NK-92 treated with Interleukin-12 subunit alpha and Interleukin-12 subunit beta, amount 100 ng/mL, for 24 hours (cell line): ENCODE results near the gene ADAMTS8.

Source experiments
- DNase-seq: peaks from one replicate; lab custom pipeline; 2025; lab: John Stamatoyannopoulos, UW

Gene ADAMTS8

GRCh38 chr11:130420478-130421198 is 7.8 kb downstream of the ADAMTS8 start:
- no peak for DNase-seq

DNA sequence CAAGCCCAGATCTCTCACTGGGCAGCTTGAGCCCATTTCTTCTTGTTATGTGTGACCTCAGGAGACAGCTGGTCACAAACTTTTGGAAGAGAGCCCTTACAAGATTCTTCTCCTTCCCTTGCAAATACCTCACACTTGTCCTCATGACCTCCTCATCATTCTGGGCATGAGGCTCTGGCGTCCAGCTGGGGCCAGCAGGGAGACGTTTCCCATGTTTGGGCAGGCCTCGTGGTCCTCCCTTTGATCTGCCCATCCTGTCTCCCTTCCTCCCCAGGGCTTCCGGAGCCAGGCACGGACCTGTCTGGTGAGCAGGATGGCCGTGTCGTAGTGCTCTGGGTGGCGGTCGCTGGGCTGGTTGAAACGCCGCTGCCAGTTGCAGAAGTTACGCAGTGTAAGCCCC is 9.7 kb downstream of the ADAMTS8 start:
- no peak for DNase-seq

- DNase-seq, result no peak
Observed at GRCh38 chr11:130418210-130418609, 10.2 kb downstream of the ADAMTS8 start.

DNA sequence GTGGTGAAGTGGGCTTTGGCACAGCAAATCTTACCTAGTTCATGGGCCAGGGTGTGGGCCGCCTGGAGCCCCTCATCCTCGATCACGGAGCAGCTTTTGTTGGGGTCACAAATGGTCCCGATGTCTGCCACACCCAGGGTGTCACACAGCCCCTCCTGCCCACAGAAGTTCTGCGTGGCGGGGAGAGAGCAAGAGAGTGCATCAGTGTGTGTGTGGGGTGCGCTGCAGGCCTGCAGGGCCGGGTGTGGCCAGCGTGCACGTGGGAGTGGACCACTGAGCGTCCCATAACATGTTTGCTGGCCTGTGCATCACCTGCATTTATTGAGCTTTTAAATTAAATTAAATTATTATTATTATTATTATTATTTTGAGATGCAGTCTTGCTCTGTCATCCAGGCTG is 11.5 kb downstream of the ADAMTS8 start:
- no peak for DNase-seq

DNA sequence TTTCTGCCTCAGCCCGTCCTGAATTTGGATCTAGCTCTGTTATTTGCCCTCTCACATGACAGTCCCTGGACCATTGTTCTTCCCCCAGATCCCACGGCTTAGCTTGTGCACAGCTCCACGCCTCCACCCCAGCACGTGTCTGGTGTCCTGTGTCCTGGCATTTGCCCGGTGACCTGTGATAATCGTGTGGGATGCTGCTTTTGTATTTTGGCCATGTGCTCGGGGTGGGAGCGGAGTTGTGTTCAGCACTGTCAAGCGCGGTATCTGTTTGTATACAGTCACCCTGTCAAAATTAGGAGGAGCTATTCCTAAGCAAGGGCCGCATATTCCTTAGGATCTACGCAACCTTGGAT is 11.9 kb downstream of the ADAMTS8 start:
- no peak for DNase-seq

GRCh38 chr11:130415731-130416529 is 12.5 kb downstream of the ADAMTS8 start:
- no peak for DNase-seq

GRCh38 chr11:130414107-130415080 is 14.0 kb downstream of the ADAMTS8 start:
- DNase-seq, result no peak

DNA sequence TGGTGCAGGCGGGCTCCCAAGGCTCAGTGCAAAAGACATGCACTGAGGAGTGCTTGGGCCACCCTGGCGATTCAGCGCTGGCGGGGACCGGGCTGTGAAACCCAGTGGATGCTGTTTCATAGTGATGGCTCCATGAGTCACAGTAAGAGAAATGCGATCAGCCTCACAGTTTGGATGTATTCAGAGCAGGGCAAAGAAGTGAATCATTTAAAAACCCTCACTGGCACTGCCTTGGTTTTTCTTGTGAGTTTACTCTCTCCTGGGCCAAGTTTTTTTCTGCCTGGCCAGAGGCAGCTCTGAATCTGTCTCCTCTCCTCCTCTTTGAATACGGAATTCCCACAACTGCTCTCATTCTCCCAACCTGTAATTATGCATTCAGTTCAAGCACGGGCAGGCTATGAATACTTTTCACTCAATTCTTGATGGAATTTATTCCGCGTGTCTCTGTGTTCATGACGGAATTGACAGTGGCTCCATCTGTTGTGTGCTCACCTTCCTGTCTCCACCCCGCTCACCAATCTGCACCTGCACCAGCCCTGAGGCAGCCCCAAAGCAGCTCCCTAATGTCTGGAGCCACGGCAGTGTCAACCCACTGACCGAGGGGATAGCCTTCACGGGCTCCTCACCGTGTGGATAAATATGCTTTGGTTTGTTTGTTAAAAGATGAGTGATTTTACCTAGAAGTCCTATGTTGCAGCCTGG is 14.9 kb downstream of the ADAMTS8 start:
- no peak for DNase-seq

- no peak for DNase-seq
Observed at GRCh38 chr11:130411223-130411622, 17.2 kb downstream of the ADAMTS8 start.

- DNase-seq, result no peak
Observed at GRCh38 chr11:130409594-130410388, 18.6 kb downstream of the ADAMTS8 start.

DNA sequence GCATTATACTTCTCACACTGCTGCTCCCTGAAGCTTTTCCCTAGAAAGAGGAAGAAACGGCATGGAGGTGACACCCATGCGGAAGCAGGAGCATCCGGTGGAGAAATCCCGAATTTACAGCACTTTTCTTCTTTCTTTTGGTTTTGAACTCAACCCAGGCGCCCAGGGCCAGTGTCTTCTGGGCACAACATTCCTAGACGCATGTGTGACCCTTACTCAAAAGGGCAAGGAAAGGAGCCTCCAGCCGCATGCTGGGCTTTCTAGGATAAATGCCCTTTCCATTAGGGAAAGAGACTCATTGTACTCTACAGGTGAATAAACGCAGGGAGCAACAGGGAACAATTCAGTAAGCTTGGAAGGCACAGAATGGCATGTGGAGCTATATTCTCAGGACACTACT is 19.5 kb downstream of the ADAMTS8 start:
- DNase-seq, result no peak

- DNase-seq, result no peak
Observed at GRCh38 chr11:130408401-130408890, 20.0 kb downstream of the ADAMTS8 start.

GRCh38 chr11:130407978-130408377 is 20.4 kb downstream of the ADAMTS8 start:
- DNase-seq, result no peak

DNA sequence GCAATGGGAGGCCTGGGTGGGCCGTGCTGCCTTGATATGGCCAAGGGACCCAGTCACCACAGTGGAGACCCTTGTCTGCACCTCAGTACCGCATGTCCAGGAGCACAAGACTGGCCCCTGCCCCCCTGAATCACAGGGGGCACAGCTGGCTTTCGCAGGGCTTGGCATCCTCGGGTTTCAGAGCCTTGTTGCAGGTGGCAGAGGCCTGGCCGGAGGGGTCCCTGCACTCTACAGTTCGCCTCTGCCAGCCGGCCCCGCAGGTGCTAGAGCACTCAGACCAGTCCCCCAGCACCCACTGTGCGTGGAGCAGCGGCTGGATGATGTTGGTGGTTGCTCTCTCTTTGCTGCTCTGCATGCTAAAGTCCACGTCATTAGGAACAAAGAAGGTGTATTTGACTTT is 23.0 kb downstream of the ADAMTS8 start:
- DNase-seq, result no peak

DNA sequence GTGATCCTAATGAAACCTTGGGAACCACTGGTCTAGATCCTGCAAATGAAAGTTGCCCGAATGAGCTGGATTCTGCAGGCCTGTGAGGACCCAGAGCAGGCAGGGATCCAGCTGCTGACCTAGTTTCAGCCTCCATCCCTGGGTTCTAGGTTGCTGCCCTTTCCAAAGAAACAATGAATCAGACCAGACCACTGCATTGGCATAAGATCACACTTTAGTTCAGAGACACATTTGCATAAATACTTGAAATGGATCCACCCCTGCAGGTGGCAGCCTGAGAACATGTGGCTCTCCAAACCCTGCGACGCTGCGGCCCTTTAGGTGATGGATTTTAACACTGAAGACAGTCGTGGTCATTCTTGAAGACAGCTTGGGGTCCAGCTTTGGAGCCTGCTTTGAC is 23.7 kb downstream of the ADAMTS8 start:
- no peak for DNase-seq

- DNase-seq, result no peak
Observed at GRCh38 chr11:130403967-130404366, 24.4 kb downstream of the ADAMTS8 start.

DNA sequence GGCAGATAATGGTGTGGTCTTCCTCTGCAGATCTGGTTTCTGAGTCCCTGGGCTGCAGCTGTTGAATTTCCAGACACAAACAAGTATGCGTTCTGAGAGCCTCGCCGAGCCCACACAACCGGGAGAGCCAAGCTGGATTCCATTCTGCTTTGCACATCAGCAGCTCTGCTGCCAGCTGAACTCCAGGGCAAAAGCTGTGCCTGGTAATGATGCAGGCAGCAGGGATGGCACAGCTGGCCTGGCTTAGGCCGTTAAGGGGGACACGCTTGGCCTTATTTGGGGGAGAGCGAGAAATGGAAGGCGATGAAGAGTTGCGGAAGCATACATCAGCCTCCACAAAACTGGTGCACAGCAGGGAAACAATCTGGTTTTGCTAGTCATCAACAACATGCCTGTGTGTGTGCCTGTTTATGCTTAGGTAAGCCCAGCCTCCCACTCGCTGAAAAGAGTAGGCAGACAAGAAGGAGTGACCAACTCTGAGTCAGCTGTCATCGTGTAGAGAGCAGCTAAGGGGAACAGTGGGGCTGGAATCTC is 25.1 kb downstream of the ADAMTS8 start:
- DNase-seq, result no peak

DNA sequence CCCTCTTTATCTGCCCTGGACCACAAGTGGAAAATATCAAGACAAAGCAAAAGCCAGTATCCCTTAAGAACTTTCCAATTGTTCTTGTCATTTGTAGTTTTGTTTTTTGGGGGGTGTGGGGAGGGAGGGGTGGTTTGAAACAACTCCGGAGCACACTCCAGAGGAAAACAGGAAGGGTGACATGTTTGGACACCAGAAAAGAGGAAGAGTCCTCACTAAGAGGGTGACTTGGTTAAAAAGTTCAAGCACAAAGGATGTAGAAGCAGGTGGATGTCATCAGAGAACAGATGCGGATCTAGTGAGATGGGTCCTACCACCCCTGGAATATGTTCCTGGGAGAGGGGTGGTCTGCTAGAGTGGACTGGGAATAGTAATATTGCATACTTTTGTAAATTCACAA is 25.8 kb downstream of the ADAMTS8 start:
- no peak for DNase-seq

DNA sequence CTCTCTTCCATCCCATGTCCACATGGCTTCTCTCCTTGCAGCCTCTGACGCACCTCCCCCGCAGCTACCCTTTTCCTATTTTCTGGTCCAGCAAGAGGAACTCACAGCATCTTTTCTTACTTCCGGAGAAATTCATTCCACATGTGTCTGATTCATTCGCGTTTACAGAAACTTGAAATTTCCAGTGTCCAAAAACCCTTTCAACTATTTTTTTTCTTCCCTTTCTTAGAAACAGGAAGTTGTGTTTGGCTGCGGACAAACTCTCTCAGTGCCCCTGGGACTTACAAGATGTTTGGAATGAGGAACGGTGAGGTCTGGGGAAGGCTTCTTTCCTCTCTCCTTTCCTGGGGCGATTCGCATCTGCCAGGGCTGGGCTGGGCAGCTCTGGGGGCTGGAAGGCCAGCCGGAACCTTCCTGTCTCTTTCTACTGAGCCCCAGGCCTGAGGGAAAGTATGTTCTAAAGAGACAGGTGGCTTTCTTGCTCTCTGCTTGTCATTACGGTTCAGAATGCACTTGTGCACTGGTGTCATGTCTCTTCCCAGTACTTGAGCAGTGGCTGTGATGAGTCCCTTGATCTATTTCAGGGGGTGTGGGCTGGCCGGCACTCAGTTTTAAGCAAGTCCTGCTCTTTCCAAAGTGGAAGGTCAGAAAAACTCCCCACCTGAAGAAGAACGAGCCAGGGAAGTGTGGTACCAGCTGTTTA is 27.5 kb downstream of the ADAMTS8 start:
- no peak for DNase-seq

DNA sequence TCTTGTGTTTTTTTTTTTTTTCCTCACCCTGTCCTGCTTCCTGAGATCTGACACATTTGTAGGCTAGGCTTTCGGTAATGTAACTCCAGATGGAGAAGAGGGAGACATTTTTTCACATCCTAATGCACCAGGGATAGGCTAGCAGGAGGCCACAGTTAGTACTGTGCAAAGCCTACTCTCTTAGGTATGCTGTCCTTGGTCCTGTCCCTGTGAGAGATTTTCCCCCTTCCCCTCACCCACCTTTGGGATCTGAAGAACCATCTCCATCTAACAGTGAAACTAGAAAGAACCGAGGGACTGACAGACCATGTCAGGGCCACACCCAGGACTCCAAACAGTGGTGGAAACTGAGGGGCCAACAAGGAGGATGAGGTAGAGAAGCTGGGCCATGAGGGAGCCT is 29.2 kb downstream of the ADAMTS8 start:
- DNase-seq, result no peak
